Cardiac muscle cell (in vitro differentiated cells and primary cell): ENCODE measurements around the gene ZDHHC18. TPM values are rescaled to one million over a fixed set of nuclear protein-coding genes. Genes with fewer than 3 reads are reported as not detected.
"Not testable (repeated sequence)": the region's sequence is repeated elsewhere in the genome, so short reads cannot be mapped to it uniquely, and the experiment has no call there.

Source experiments
- DNase-seq, 2 donors: peaks; one replicate each; pipeline versions ENCODE4 v3.0.0 to v3.0.0-alpha.2; 2010 to 2017; ENCODE audit warnings: low read depth in 1 of 2, low spot score in 1 of 2
- H3K27ac ChIP-seq: fragments of 200-600 bp; sonication (generic); 2 replicates; pipeline ENCODE4 v1.5.1; 2016
- H3K27me3 ChIP-seq: fragments of 200-600 bp; sonication (generic); 2 replicates; pipeline ENCODE4 v1.6.0; 2016; ENCODE audit warnings: control low read depth
- H3K36me3 ChIP-seq: fragments of 200-600 bp; sonication (generic); 2 replicates; pipeline ENCODE4 v1.5.1; 2016; ENCODE audit warnings: control low read depth
- H3K4me1 ChIP-seq: fragments of 200-600 bp; sonication (generic); 2 replicates; pipeline ENCODE4 v1.8.1; 2017; ENCODE audit warnings: low read depth, mild to moderate bottlenecking, mixed run types
- H3K4me3 ChIP-seq: fragments of 200-600 bp; sonication (generic); 2 replicates; pipeline ENCODE4 v1.5.1; 2016; ENCODE audit warnings: mild to moderate bottlenecking
- H3K9me3 ChIP-seq: fragments of 200-600 bp; sonication (generic); 2 replicates; pipeline ENCODE4 v1.5.1; 2017; ENCODE audit warnings: low read depth, mild to moderate bottlenecking, control low read depth
- polyA plus RNA-seq: library from polyadenylated mRNA; unstranded; fragments of >200 nt; fragmentation: Nextera tagmentation; extraction: Ambion mirVana; gene quantifications from 2 replicates; pipeline ENCODE4 v1.2.1, GENCODE V29; 2016
- total RNA-seq: library from RNA; depleted of rRNA; stranded (reverse); fragments of >200 nt; gene quantifications from 2 replicates; pipeline ENCODE4 v1.2.3, GENCODE V29; 2016
- TF ChIP-seq, protein P1 (sequence below): IDR thresholded peaks from 2 replicates; pipeline ENCODE4 v1.5.1; 2012; ENCODE audit warnings: low read depth, mild to moderate bottlenecking, low read length

ZDHHC18 gene
- total and polyA plus RNA-seq, 2 experiments from 2014 or later: 16.1 to 16.6 TPM

DNA sequence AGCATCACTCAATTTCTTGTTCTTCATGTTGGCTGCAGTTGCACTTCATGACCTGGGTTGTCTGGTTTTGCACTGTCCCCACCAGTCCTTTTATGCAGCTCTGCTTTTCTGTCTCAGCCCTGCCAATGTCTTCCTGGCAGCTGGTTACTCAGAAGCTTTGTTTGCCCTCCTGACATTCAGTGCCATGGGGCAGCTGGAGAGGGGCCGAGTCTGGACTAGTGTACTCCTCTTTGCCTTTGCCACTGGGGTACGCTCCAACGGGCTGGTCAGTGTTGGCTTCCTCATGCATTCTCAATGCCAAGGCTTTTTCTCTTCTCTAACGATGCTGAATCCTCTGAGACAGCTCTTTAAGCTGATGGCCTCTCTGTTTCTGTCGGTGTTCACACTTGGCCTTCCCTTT is 32.1 kb upstream of the ZDHHC18 start:
- Histone ChIP-seq H3K36me3 (peaks cover 2% of the 10 kb centered on the region), H3K4me3 (no peak overlapping the region), H3K9me3 (no peaks in the 10 kb centered on the region), H3K4me1 (no peaks in the 10 kb centered on the region), H3K27me3 (no peaks in the 10 kb centered on the region), H3K27ac (no peak overlapping the region)
- no peak for DNase-seq
- TF ChIP-seq, protein P1, sequence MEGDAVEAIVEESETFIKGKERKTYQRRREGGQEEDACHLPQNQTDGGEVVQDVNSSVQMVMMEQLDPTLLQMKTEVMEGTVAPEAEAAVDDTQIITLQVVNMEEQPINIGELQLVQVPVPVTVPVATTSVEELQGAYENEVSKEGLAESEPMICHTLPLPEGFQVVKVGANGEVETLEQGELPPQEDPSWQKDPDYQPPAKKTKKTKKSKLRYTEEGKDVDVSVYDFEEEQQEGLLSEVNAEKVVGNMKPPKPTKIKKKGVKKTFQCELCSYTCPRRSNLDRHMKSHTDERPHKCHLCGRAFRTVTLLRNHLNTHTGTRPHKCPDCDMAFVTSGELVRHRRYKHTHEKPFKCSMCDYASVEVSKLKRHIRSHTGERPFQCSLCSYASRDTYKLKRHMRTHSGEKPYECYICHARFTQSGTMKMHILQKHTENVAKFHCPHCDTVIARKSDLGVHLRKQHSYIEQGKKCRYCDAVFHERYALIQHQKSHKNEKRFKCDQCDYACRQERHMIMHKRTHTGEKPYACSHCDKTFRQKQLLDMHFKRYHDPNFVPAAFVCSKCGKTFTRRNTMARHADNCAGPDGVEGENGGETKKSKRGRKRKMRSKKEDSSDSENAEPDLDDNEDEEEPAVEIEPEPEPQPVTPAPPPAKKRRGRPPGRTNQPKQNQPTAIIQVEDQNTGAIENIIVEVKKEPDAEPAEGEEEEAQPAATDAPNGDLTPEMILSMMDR: no peak

- Histone ChIP-seq H3K9me3 (no peaks in the 10 kb centered on the region), H3K27ac (no peak overlapping the region), H3K4me1 (no peaks in the 10 kb centered on the region), H3K4me3 (no peak overlapping the region), H3K36me3 (peaks cover 2% of the 10 kb centered on the region), H3K27me3 (no peaks in the 10 kb centered on the region)
- TF ChIP-seq, protein P1: no peak
- no peak for DNase-seq
These were observed 28.9 kb upstream of the ZDHHC18 start for GRCh38 chr1:26797627-26798026.

DNA sequence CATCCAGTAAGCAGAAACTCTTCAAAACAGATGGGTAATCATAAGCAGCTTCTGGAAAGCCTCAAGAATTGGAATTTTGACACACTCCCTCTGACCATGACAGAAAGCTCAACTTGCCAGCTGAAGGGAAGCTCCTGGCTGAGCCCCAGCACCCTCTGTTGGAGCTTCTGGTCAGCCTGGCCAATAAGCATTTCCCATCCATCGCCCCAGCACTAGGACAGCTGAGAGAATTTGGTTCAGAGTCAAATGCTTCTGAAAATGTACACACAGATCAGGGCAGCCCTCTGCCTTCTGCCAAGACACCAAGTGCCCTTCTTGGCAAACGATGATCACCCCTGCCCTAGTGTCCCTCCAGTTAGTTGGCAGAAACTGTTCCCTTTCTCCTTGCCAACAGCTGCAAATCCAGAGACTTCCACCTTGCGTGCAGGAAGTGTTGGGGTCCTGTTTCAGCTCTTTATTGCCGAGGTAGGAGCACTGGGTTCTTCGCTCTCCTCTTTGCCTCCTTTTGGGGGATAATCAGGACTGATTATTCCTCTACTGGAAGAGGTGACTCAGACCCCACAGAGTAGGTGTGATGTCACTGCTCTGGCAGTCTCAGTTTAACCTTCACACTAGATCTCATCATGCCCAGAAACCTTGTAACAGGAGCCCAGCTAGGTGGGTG is 26.9 kb upstream of the ZDHHC18 start:
- H3K27me3 ChIP-seq: no peaks in the 10 kb centered on the region
- H3K36me3 ChIP-seq: peaks cover 2% of the 10 kb centered on the region
- no peaks in the 10 kb centered on the region for H3K9me3 ChIP-seq
- TF ChIP-seq, protein P1: no peak
- H3K4me1 ChIP-seq: no peaks in the 10 kb centered on the region
- no peak overlapping the region for H3K4me3 ChIP-seq
- DNase-seq: peak in 1 of 2 donors; percentile 94
- no peak overlapping the region for H3K27ac ChIP-seq

- H3K9me3 ChIP-seq, H3K27me3 ChIP-seq, H3K4me1 ChIP-seq, H3K27ac ChIP-seq, DNase-seq, H3K36me3 ChIP-seq, H3K4me3 ChIP-seq: not testable (repeated sequence)
These were observed 22.6 kb upstream of the ZDHHC18 start for GRCh38 chr1:26803932-26804331.

- H3K27ac ChIP-seq, H3K4me3 ChIP-seq, H3K4me1 ChIP-seq: not testable (repeated sequence)
These were observed 16.4 kb upstream of the ZDHHC18 start for GRCh38 chr1:26810105-26810504.

GRCh38 chr1:26811057-26811456 is 15.4 kb upstream of the ZDHHC18 start:
- no peak for DNase-seq
- no peaks in the 10 kb centered on the region for H3K9me3 ChIP-seq
- H3K27ac ChIP-seq: no peak overlapping the region
- H3K36me3 ChIP-seq: no peaks in the 10 kb centered on the region
- no peak overlapping the region for H3K4me3 ChIP-seq
- no peaks in the 10 kb centered on the region for H3K4me1 ChIP-seq
- no peaks in the 10 kb centered on the region for H3K27me3 ChIP-seq
- TF ChIP-seq, protein P1: no peak

More at GRCh38 chr1:26810105-26810504, 16.4 kb upstream of the ZDHHC18 start:
- DNase-seq: peak; percentile 69 to 72
- H3K9me3 ChIP-seq, H3K27me3 ChIP-seq, H3K36me3 ChIP-seq: not testable (repeated sequence)
- TF ChIP-seq, protein P1: peak; percentile 77
